ENCODE results near the gene CLDN9.
A peak's percentile ranks its signal among the peaks of the same experiment; 100 is the strongest.

Gene CLDN9

GRCh38 chr16:3012828-3013420 is at the start of gene CLDN9:
TSS of gene CLDN9 (plus strand) at chr16:3012923. CDS start at chr16:3013363, 440 bp downstream.
- DNase-seq: peak; percentile 81

DNA sequence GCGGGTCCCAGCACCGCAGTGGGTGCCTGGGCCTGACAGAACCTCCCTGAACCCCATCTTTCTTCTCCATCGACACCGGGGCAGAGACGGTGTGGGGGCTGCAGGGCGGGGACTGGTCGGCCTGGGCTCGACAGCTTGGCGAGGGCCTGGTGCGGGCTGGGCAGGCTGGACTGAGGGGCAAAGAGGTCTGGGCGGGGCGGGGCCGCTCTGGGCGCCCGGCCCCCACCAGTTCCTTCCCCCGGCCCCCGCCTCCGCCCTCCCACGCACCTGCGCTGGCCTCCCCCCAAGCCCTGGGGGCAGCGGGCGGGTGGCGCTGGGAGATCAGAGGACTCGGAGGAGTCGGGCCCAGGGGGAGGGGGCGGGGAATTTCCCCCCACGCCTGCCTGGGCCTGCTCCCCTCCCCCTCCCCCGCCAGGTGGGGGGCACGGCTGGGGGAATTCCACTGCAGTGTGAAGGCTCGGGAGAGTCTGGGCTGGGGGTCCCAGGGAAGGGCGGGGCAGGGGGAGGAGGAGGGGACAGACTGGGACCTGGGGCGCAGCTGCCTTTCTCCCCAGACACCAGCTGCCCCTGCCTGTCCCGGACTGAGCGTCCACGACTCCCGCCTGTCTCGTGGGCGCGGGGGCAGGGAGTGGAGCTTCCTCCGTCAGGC is 49.5 kb upstream of the CLDN9 start:
- DNase-seq: peak; percentile 47

GRCh38 chr16:2963723-2964474 is 48.8 kb upstream of the CLDN9 start, which contains the start of gene KREMEN2:
TSS of gene KREMEN2 (plus strand) at chr16:2964275. CDS start at chr16:2964521, 246 bp downstream.
- DNase-seq: peak; percentile 94

DNA sequence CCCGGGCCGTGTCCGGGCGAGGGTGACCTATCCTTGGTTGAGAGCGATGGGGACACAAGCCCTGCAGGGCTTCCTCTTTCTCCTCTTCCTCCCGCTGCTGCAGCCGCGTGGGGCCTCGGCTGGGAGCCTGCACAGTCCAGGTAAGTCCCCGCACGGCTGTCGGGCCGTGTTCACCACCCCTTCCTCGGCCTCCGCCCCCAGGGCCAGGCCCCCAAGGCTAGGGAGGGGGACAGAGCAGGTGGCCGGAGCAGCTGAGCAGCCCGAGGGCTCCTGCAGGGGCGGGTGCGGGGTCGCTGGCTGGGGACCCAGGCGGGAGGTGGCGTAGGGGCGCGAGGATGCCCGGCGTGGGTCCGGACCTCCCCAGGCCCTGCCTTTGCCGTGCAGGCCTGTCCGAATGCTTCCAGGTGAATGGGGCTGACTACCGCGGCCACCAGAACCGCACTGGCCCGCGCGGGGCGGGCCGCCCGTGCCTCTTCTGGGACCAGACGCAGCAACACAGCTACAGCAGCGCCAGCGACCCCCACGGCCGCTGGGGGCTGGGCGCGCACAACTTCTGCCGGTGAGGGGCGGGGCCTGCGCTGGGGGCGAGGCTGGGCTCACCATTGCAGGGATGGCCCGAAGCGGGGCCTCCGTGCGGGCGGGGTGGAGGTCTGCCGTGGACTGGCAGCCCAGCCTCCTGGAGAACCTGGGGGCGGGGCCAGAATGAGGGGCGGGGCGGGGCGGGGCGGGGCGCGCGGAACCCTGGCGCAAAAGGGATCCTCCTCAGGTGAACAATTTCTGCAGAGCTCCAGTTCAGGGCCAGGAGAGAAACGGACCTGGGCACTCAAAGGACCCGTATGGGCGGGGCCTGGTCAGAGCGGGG is 48.0 kb upstream of the CLDN9 start:
- DNase-seq: peak; percentile 90

GRCh38 chr16:2966043-2966807 is 46.5 kb upstream of the CLDN9 start:
- no peak for DNase-seq

GRCh38 chr16:2966808-2967191 is 45.9 kb upstream of the CLDN9 start:
- DNase-seq: no peak

GRCh38 chr16:2967211-2967631 is 45.5 kb upstream of the CLDN9 start:
- DNase-seq: no peak

GRCh38 chr16:2967721-2968161 is 45.0 kb upstream of the CLDN9 start:
- DNase-seq: no peak

GRCh38 chr16:2968368-2968737 is 44.4 kb upstream of the CLDN9 start:
- DNase-seq: peak; percentile 73

DNA sequence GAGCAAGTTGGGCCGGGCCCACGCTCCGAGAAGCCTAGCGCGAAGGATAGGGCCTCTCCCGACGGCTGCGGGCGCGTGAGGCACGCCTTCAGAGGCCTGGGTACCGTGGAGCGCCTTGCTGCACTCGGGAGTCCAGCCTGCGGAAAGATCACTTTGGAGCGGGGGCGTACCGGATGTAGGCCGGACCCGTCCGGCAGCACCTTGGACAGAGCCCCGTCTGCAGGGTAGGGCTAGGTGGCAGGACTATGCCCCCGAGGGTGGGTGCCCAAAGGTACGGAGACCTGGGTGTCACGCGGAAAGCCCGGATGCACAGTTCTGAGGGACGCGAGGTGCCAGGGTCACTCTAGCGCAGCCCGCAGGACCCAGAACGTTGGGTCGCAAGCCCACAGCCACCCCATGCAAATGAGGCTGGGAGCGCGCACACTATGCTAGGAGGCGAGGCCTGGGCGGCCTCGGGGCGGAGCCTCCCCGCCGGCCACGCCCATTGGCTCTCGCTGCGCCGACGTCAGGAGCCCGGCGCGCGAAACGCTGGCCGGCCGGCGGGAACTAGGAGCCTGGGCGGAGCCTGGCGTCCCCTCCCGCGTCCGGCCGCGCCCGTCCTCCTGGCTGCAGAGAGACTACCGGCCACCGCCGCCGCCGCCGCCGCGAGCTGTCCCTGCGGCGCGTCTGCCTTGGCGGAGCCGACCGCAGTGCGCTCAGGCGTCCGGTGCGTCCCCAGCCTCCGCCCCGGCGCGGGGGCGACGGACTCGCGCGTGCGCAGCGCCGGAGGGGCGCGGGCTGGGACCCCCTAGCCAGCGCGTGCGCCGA is 43.8 kb upstream of the CLDN9 start, which contains the start of gene PAQR4:
PAQR4 (plus strand) TSS at position 611 of the 807 bp plus-strand sequence. CDS start 327 bp downstream, outside the sequence.
- peak; percentile 95 for DNase-seq

DNA sequence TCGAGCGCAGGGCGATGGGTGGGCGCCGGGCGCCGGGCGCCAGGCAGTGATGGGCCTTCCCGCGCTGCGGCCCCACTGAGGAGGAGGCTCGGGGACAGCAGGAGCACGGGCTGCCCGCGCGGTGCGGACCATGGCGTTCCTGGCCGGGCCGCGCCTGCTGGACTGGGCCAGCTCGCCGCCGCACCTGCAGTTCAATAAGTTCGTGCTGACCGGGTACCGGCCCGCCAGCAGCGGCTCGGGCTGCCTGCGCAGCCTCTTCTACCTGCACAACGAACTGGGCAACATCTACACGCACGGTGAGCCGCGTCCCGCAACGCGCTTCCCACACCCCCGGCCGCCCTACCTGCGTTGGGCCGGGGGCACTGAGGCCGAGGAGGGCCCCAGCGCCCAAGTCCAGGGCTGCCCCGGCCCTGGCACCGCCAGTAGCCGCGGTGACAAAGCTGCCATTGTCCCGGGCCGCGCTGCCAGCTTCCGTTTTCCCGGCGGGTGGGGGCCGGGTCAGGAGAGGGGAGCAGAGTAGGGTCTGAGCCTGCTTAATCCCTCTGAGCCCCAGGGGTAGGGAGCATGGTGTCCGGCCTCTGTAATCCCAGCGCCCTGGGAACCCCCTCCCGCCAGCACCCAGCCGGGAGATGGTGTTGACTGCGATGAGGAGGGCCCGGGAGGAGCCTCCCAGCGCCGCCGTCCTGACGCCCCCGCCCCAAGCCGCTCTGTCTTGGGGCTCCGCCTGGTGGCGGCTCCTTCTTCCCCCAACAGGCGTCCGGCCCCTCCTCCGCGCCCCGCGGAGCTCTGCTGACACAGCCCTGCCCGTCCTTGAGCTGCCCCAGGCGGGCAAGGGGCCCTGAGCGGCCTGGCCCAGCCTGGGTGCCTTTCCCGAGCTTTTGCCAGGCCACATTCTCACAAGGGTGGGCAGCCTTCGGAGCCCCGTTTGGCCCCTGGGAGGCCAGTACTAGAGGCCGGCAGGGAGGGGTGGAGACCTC is 42.9 kb upstream of the CLDN9 start:
- peak; percentile 72 for DNase-seq

- DNase-seq: peak; percentile 33
Measured at GRCh38 chr16:2970563-2970962, 42.2 kb upstream of the CLDN9 start.

GRCh38 chr16:2971134-2971984 is 41.4 kb upstream of the CLDN9 start:
- no peak for DNase-seq

- DNase-seq: no peak
Measured at GRCh38 chr16:2971985-2972784, 40.5 kb upstream of the CLDN9 start.

DNA sequence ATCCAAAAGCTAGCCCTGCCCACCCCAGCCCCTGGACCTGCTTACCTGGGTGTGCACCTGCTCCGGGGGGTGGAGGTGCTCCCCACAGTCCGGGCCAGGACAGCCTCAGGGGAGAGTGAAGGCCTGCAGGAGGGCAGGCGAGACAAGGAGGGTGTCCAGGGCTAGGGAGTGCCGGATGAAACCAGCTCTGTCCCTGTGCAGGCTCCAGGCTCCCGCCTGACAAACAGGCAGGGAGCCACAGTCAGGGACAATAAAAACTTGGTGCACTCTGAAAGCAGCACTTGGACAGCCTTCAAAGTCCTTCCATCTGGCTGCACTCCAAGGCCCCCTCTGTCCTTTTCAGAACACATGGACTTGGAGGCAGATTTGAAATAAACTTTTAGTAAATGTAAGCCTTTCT is 39.6 kb upstream of the CLDN9 start:
- DNase-seq: no peak

DNA sequence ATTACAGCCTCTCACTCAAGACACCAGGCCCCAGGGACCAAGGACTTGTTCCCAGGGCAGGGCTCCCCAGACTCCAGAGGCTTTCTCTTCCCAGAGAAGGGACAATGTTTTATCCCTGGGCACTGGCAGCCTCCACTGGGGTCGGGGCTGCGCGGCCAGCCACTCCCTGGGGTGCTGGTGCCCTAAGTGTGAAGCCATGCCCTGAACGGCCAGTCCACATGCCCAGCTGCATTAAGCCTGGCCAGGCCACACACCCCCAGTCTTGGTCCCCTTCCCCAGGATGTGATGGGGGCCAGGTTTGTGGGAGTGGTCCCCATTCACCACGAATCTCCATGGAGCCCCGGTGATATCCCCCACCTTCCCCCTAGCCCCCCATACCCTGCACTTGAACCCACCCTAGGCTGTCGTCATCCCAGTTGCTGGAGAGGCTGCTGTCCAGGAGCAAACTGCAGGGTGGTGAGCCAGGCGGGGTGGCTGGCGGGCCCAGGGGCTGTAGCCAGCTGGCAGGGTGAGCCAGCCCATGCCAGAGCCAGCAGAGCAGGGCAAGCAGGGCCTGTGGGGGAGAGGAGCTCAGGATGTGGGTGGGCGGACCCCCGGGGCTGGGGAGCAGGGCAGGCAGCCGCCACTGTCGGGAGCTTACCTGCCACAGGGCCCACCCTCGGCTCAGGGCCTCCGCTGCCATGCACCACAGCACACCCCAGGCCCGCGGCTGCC is 39.0 kb upstream of the CLDN9 start:
- DNase-seq: no peak

- DNase-seq: no peak
Measured at GRCh38 chr16:2974319-2975056, 38.2 kb upstream of the CLDN9 start.
